Measurements from ENCODE around the gene SCGB1A1.

The SCGB1A1 gene

DNA sequence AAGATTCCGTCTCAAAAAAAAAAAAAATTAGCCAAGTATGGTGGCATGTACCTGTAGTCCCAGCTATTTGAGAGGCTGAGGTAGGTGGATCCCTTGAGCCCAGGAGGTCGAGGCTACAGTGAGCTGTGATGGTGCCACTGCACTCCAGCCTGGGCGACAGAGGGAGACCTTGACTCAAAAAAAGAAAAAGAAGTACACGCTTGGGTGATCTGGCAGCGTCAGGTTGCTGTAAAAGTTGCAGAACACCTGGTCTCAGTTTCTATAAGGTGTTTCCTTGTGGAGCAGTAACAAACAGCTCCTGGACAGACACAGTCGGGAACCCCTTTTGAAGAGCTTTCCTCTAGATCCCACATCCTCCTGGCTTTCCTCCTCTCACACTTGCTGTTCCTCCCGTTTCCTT lies 45.8 kb downstream of the SCGB1A1 start:
- H3K27ac ChIP-seq = no peak overlapping the region
- no peak for DNase-seq (ENCODE audit: low spot score)
- CTCF ChIA-PET = no interaction called here
- POLR2A ChIA-PET (ENCODE audit: low non-redundant PET) = no interaction called here
- TF ChIP-seq, protein P1, sequence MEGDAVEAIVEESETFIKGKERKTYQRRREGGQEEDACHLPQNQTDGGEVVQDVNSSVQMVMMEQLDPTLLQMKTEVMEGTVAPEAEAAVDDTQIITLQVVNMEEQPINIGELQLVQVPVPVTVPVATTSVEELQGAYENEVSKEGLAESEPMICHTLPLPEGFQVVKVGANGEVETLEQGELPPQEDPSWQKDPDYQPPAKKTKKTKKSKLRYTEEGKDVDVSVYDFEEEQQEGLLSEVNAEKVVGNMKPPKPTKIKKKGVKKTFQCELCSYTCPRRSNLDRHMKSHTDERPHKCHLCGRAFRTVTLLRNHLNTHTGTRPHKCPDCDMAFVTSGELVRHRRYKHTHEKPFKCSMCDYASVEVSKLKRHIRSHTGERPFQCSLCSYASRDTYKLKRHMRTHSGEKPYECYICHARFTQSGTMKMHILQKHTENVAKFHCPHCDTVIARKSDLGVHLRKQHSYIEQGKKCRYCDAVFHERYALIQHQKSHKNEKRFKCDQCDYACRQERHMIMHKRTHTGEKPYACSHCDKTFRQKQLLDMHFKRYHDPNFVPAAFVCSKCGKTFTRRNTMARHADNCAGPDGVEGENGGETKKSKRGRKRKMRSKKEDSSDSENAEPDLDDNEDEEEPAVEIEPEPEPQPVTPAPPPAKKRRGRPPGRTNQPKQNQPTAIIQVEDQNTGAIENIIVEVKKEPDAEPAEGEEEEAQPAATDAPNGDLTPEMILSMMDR (conservative IDR thresholded peaks at IDR 0.05; ENCODE audit: low read depth) = no peak

- ChIA-PET CTCF (interaction anchor here (0.6 to 0.7 kb wide), 2 partner anchors 50 to 103 kb away, joined by 3 to 5 read pairs; no protein-coding TSS in a partner anchor), POLR2A (ENCODE audit: low non-redundant PET) (no interaction called here)
- no peak for DNase-seq (ENCODE audit: low spot score)
- TF ChIP-seq, protein P1 (conservative IDR thresholded peaks at IDR 0.05; ENCODE audit: low read depth) = no peak
- no peak overlapping the region for H3K27ac ChIP-seq
These were observed 47.6 kb downstream of the SCGB1A1 start for GRCh38 chr11:62466444-62466843.

GRCh38 chr11:62468577-62468976 lies 49.7 kb downstream of the SCGB1A1 start:
- no peak overlapping the region for H3K27ac ChIP-seq
- TF ChIP-seq, protein P1 (conservative IDR thresholded peaks at IDR 0.05; ENCODE audit: low read depth) = no peak
- ChIA-PET POLR2A (ENCODE audit: low non-redundant PET) (no interaction called here), CTCF (interaction anchor here (0.7 kb wide), 1 partner anchor 841 kb away, joined by 3 read pairs; no protein-coding TSS in a partner anchor)
- no peak for DNase-seq (ENCODE audit: low spot score)

DNA sequence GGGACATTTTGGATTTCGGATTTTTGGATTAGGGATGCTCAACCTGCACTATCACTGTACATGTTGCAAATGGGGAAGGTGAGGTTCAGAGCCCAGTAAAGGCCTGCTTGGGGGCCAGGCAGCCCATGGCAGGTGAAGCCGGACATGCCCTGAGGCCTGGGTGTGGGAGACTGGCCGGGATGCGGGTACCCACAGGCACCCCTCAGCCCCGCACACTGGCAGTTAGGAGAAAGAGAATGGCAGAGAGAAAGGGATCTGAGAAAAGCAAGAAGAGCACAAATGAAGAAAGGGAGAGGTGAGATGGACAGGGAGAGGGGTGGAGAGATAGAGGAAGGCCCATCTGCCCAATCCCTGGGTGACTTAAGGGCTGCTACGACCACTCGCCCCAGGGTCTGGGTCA lies 52.8 kb downstream of the SCGB1A1 start:
- peak overlapping the region; percentile 76 for H3K27ac ChIP-seq
- ChIA-PET POLR2A (ENCODE audit: low non-redundant PET) (no interaction called here), CTCF (no interaction called here)
- DNase-seq (ENCODE audit: low spot score) = no peak
- TF ChIP-seq, protein P1 (conservative IDR thresholded peaks at IDR 0.05; ENCODE audit: low read depth) = no peak

DNA sequence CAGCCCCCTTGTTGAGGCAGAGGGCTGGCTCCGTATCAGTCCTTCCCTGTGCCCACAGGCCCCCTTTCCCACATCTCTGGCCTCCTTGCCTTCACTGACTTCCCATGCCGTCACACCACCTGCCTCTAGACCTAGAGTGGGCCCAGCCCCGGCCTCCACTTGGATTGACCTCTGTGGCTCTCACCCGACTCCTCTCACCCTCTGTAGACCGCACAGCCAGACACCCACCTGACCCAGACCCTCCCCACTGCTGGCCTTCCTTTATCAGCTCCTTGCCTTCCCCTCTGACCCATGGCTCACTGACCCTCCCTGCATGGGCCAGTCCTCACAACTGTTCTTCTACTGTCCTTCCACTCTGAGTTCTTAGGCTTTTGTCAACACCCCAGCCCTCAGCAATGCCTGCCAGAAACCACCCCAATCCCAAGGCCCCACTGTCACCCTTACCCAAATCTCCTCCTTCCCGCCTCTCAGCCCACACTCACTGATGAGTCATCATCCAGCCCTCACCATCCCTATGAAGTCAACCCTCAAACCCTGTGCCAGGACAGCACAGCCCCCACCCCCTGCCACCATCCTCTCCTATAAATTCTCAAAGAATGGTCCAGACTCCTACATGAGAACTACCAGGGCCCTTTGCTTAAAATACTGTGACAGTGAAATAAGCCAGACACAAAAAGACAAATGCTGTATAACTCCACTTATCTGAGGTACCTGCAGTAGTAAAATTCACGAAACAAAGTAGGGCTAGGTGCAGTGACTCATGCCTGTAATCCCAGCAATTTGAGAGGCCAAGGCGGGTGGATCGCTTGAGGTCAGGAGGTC lies 53.4 kb downstream of the SCGB1A1 start:
- peak; percentile 64 for DNase-seq (ENCODE audit: low spot score)
- peak overlapping the region; percentile 76 for H3K27ac ChIP-seq
- ChIA-PET CTCF (no interaction called here), POLR2A (ENCODE audit: low non-redundant PET) (no interaction called here)
- TF ChIP-seq, protein P1 (conservative IDR thresholded peaks at IDR 0.05; ENCODE audit: low read depth) = no peak
